Sigmoid colon (tissue), 7 donors: ENCODE results near the gene DENND1C. TPM values are rescaled to one million over a fixed set of nuclear protein-coding genes. Genes with fewer than 3 reads are reported as not detected.
A peak's percentile ranks its signal among the peaks of the same experiment; 100 is the strongest.

ENCODE experiments used
- DNase-seq: peaks from one replicate; pipeline ENCODE4 v3.0.0-alpha.2; 2019
- H3K27ac ChIP-seq, 4 donors: fragments of 200-600 bp; sonication (generic); one replicate each; pipeline ENCODE4 v1.5.1; 2016 to 2019; ENCODE audit warnings: mild to moderate bottlenecking in 1 of 4
- H3K27me3 ChIP-seq, 3 donors: fragments of 200-600 bp; sonication (generic); one replicate each; pipeline ENCODE4 v1.5.1; 2019; ENCODE audit warnings: mild to moderate bottlenecking in 1 of 3
- H3K36me3 ChIP-seq, 4 donors: fragments of 200-600 bp; sonication (generic); one replicate each; pipeline ENCODE4 v1.5.1; 2016 to 2019
- H3K4me1 ChIP-seq, 4 donors: fragments of 200-600 bp; sonication (generic); one replicate each; pipeline ENCODE4 v1.5.1; 2017 to 2019
- H3K4me3 ChIP-seq, 4 donors: fragments of 200-600 bp; sonication (generic); one replicate each; pipeline ENCODE4 v1.5.1; 2017 to 2019; ENCODE audit warnings: mild to moderate bottlenecking in 2 of 4, moderate library complexity in 1 of 4
- H3K9me3 ChIP-seq, 4 donors: fragments of 200-600 bp in 3 of 4; sonication (generic) in 3 of 4; one replicate each; pipeline versions ENCODE4 v1.5.1 to v1.6.1; 2013 to 2019
- CTCF ChIP-seq, 4 experiments: fragments of 450-650 bp in 3 of 4; fragments of 200-600 bp in 1 of 4; IDR thresholded peaks; one replicate each; pipeline ENCODE4 v1.5.1; 2016 to 2019; ENCODE audit warnings: antibody characterized with exemption in 4 of 4, mild to moderate bottlenecking in 3 of 4, moderate library complexity in 2 of 4
- EP300 ChIP-seq, 4 donors: sonication (generic); formaldehyde crosslinking; IDR thresholded peaks; one replicate each; pipeline ENCODE4 v1.6.1; 2017; ENCODE audit warnings: antibody characterized with exemption in 4 of 4
- POLR2A ChIP-seq, 2 donors: fragments of 450-650 bp; IDR thresholded peaks; one replicate each; pipeline ENCODE4 v1.6.1; 2016; ENCODE audit warnings: antibody characterized with exemption in 2 of 2, mild to moderate bottlenecking in 2 of 2, moderate library complexity in 2 of 2
- POLR2AphosphoS5 ChIP-seq, 4 donors: sonication (generic); formaldehyde crosslinking; IDR thresholded peaks; one replicate each; pipeline ENCODE4 v1.6.1; 2017; ENCODE audit warnings: antibody characterized with exemption in 4 of 4
- WGBS, 2 donors: extraction: QIAGEN DNeasy Blood & Tissue Kit; methylation state at CpG; one replicate each; pipeline ENCODE4 v1.1.7; 2013; 5-methylcytosine and 5-hydroxymethylcytosine counted together
- intact Hi-C: fragments of 100-400 bp; cut with DNase I; formaldehyde crosslinking; loops from one replicate; pipeline ENCODE4 v1.15.1; 2023
- polyA plus RNA-seq, 3 donors: library from polyadenylated mRNA; stranded (reverse); fragments of 200-250 nt; gene quantifications; one replicate each; pipeline ENCODE4 v1.2.3, GENCODE V29; 2013
- total RNA-seq, 4 donors: library from RNA; depleted of rRNA; stranded (reverse); fragments of >200 nt; gene quantifications; one replicate each; pipeline ENCODE4 v1.1.0, GENCODE V29; 2016
- donor health status: healthy with polysubstance abuse.
- donor health status: Bipolar disorder and iron deficiency.
- donor health status: healthy.

Gene DENND1C
- total and polyA plus RNA-seq, 7 donors, result 0.99 to 18.1 (median 1.9) TPM; not detected in 1

DNA sequence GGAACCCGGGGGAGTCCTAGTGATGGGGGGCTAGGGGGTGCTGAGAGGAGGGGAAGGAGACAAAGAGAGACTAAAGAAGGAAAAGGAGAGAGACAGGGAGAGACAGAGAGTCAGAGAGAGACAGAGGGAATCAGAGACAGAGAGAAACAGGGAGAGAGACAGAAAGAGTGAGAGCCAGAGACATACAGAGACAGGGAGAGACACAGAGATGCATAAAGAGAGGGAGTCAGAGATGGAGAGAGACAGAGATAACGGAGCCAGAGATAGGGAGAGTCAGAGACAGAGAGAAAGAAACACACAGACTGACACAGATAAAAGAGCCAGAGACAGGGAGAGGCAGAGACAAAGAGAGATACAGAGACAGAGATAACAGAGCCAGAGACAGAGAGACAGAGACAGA lies 47.8 kb upstream of the DENND1C start:
- Histone ChIP-seq H3K36me3 (no peaks in the 10 kb centered on the region), H3K27ac (no peak overlapping the region), H3K4me3 (no peak overlapping the region), H3K27me3 (peaks cover 8 to 27% (median 26%) of the 10 kb centered on the region in 3 donors), H3K4me1 (peaks cover 0 to 38% (median 10%) of the 10 kb centered on the region in 4 donors), H3K9me3 (no peaks in the 10 kb centered on the region)
- WGBS, 2 donors, result 51 to 53% methylated on average over 2 of the region's 2 CpGs
- intact Hi-C loops, result no loop called here
- TF ChIP-seq CTCF (IDR thresholded peaks at IDR 0.05) (no peak), POLR2A (IDR thresholded peaks at IDR 0.05) (no peak), EP300 (IDR thresholded peaks at IDR 0.05) (no peak), POLR2AphosphoS5 (IDR thresholded peaks at IDR 0.05) (no peak)
- DNase-seq, result no peak

GRCh38 chr19:6528544-6529121 lies 47.0 kb upstream of the DENND1C start:
- peak; percentile 80 for DNase-seq
- Histone ChIP-seq H3K36me3 (no peaks in the 10 kb centered on the region), H3K4me1 (peaks cover 0 to 38% (median 10%) of the 10 kb centered on the region in 4 donors), H3K27ac (no peak overlapping the region), H3K27me3 (peaks cover 8 to 21% (median 20%) of the 10 kb centered on the region in 3 donors), H3K4me3 (no peak overlapping the region), H3K9me3 (no peaks in the 10 kb centered on the region)
- intact Hi-C loops, result no loop called here
- 19 to 34% methylated on average over 9 of the region's 9 CpGs for WGBS, 2 donors
- TF ChIP-seq POLR2AphosphoS5 (IDR thresholded peaks at IDR 0.05), result peak in 1 of 4 donors; percentile 32
- TF ChIP-seq POLR2A (IDR thresholded peaks at IDR 0.05), result no peak

- no peak overlapping the region for H3K27ac ChIP-seq
- intact Hi-C loops, result no loop called here
- no peaks in the 10 kb centered on the region for H3K36me3 ChIP-seq
- TF ChIP-seq POLR2AphosphoS5 (IDR thresholded peaks at IDR 0.05) (no peak), POLR2A (IDR thresholded peaks at IDR 0.05) (no peak), CTCF (IDR thresholded peaks at IDR 0.05) (no peak), EP300 (IDR thresholded peaks at IDR 0.05) (no peak)
- peaks cover 8 to 18% (median 17%) of the 10 kb centered on the region in 3 donors for H3K27me3 ChIP-seq
- H3K4me1 ChIP-seq, result peaks cover 0 to 38% (median 10%) of the 10 kb centered on the region in 4 donors
- 77 to 85% methylated on average over 17 of the region's 17 CpGs for WGBS, 2 donors
- DNase-seq, result no peak
- H3K9me3 ChIP-seq, result no peaks in the 10 kb centered on the region
- H3K4me3 ChIP-seq, result no peak overlapping the region
These were observed 46.4 kb upstream of the DENND1C start for GRCh38 chr19:6527893-6528543.

GRCh38 chr19:6524311-6524710 lies 42.7 kb upstream of the DENND1C start:
- no peak for DNase-seq
- Histone ChIP-seq H3K4me1 (peaks cover 0 to 13% (median 0%) of the 10 kb centered on the region in 4 donors), H3K9me3 (no peaks in the 10 kb centered on the region), H3K27me3 (peaks cover 0 to 5% (median 0%) of the 10 kb centered on the region in 3 donors), H3K4me3 (no peak overlapping the region), H3K36me3 (no peaks in the 10 kb centered on the region), H3K27ac (no peak overlapping the region)
- intact Hi-C loops, result no loop called here
- TF ChIP-seq POLR2AphosphoS5 (IDR thresholded peaks at IDR 0.05) (no peak), CTCF (IDR thresholded peaks at IDR 0.05) (no peak), EP300 (IDR thresholded peaks at IDR 0.05) (no peak), POLR2A (IDR thresholded peaks at IDR 0.05) (no peak)
- 89 to 94% methylated on average over 2 of the region's 2 CpGs for WGBS, 2 donors

DNA sequence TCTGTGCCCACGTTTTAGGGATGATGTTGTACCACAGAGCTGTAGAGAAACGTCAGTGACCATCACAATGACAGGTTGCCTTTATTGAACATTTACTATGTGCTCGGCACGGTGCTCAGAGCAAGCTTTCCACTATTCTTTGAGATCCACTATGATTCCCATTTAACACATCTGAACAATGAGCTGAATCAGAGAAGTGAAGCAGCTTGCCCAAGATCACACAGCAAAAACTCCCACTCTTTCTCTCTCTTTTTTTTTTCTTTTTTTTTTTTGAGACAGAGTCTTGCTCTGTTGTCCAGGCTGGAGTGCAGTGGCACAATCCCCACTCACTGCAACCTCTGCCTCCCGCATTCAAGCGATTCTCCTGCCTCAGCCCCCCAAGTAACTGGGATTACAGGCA lies 41.1 kb upstream of the DENND1C start:
- H3K4me3 ChIP-seq, result no peak overlapping the region
- WGBS, 2 donors, result 77 to 80% methylated on average over 6 of the region's 6 CpGs
- DNase-seq, result no peak
- no peaks in the 10 kb centered on the region for H3K9me3 ChIP-seq
- TF ChIP-seq POLR2AphosphoS5 (IDR thresholded peaks at IDR 0.05) (no peak), EP300 (IDR thresholded peaks at IDR 0.05) (no peak), CTCF (IDR thresholded peaks at IDR 0.05) (no peak), POLR2A (IDR thresholded peaks at IDR 0.05) (no peak)
- H3K4me1 ChIP-seq, result no peaks in the 10 kb centered on the region
- H3K27me3 ChIP-seq, result peaks cover 0 to 5% (median 0%) of the 10 kb centered on the region in 3 donors
- H3K27ac ChIP-seq, result no peak overlapping the region
- no peaks in the 10 kb centered on the region for H3K36me3 ChIP-seq
- intact Hi-C loops, result no loop called here
